Measurements from ENCODE around the gene FAM181B.

DNA sequence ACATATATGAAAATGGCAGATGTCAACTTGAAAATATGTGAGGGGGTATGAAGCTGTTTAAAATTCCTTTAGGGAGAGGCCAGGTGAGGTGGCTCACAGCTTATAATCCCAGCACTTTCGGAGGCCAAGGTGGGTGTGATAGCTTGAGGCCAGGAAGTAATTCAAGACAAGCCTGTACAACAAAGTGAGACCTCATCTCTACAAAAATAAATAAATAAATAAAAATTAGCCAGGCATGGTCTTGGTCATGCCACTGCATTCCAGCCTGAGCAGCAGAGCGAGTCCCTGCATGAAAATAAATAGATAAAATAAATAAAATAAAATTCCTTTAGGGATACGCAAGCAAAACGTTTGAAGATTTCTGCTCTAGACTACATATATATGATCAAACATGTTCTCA lies 38.1 kb upstream of the FAM181B start:
- TF ChIP-seq POLR2A (IDR thresholded peaks at IDR 0.05; ENCODE audit: low read depth) (no peak), EP300 (IDR thresholded peaks at IDR 0.05) (no peak)
- TF ChIP-seq, protein P1, sequence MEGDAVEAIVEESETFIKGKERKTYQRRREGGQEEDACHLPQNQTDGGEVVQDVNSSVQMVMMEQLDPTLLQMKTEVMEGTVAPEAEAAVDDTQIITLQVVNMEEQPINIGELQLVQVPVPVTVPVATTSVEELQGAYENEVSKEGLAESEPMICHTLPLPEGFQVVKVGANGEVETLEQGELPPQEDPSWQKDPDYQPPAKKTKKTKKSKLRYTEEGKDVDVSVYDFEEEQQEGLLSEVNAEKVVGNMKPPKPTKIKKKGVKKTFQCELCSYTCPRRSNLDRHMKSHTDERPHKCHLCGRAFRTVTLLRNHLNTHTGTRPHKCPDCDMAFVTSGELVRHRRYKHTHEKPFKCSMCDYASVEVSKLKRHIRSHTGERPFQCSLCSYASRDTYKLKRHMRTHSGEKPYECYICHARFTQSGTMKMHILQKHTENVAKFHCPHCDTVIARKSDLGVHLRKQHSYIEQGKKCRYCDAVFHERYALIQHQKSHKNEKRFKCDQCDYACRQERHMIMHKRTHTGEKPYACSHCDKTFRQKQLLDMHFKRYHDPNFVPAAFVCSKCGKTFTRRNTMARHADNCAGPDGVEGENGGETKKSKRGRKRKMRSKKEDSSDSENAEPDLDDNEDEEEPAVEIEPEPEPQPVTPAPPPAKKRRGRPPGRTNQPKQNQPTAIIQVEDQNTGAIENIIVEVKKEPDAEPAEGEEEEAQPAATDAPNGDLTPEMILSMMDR (IDR thresholded peaks at IDR 0.05) = no peak

Data from esophagus muscularis mucosa (tissue), 4 donors.